HepG2 (cell line): ENCODE data around the gene ZCCHC24. TPM values are rescaled to one million over a fixed set of nuclear protein-coding genes. Genes with fewer than 3 reads are reported as not detected.

Source experiments
- DPF2 ChIP-seq: sonication (generic); formaldehyde crosslinking; IDR thresholded peaks from 2 replicates; pipeline ENCODE4 v1.4.0; 2020; ENCODE audit warnings: mild to moderate bottlenecking, low read depth, missing genetic modification reagents, borderline replicate concordance
- GABPB1 ChIP-seq: IDR thresholded peaks from 2 replicates; pipeline ENCODE4 v1.6.1; 2016; ENCODE audit warnings: mild to moderate bottlenecking, missing genetic modification reagents, moderate library complexity, missing compliant biosample characterization
- MATR3 ChIP-seq: sonication (generic); formaldehyde crosslinking; IDR thresholded peaks from 2 replicates; pipeline ENCODE4 v1.4.0; 2020; ENCODE audit warnings: missing genetic modification reagents
- SAFB2 ChIP-seq: sonication (generic); formaldehyde crosslinking; IDR thresholded peaks from 2 replicates; pipeline ENCODE4 v1.5.1; 2020; ENCODE audit warnings: missing genetic modification reagents, low read depth, mild to moderate bottlenecking, borderline replicate concordance
- SAP130 ChIP-seq: IDR thresholded peaks from 2 replicates; pipeline ENCODE4 v1.6.1; 2016; ENCODE audit warnings: low read depth
- SATB2 ChIP-seq: sonication (generic); formaldehyde crosslinking; IDR thresholded peaks from 2 replicates; pipeline ENCODE4 v1.5.0; 2020; ENCODE audit warnings: missing genetic modification reagents
- SP5 ChIP-seq: IDR thresholded peaks from 2 replicates; pipeline ENCODE4 v1.6.1; 2016; ENCODE audit warnings: low read depth, borderline replicate concordance
- YEATS4 ChIP-seq: sonication (generic); formaldehyde crosslinking; IDR thresholded peaks from 2 replicates; pipeline ENCODE4 v1.4.0; 2020; ENCODE audit warnings: missing genetic modification reagents, borderline replicate concordance
- ZNF687 ChIP-seq: sonication (generic); formaldehyde crosslinking; IDR thresholded peaks from 2 replicates; pipeline ENCODE4 v1.5.1; 2020; ENCODE audit warnings: mild to moderate bottlenecking, missing genetic modification reagents, moderate library complexity
- ZNF749 ChIP-seq: sonication (generic); formaldehyde crosslinking; IDR thresholded peaks from 2 replicates; pipeline ENCODE4 v1.8.0; 2022; ENCODE audit warnings: mild to moderate bottlenecking, missing genetic modification reagents, moderate library complexity, borderline replicate concordance
- polyA plus RNA-seq, 8 experiments: library from polyadenylated mRNA; depleted of rRNA in 3 of 8; stranded (reverse) in 7 of 8; unstranded in 1 of 8; fragments of >200 nt; fragmentation: Illumina TruSeq in 4 of 8; extraction: Trizol in 4 of 8; gene quantifications; 2 replicates each; pipeline versions ENCODE4 v1.2.1 to v1.2.3, GENCODE V29; 2011 to 2016; ENCODE audit warnings: low read depth in 4 of 8, missing spikeins in 1 of 8, mixed read lengths in 1 of 8; ENCODE audit not compliant: insufficient read depth in 1 of 8
- total RNA-seq, 5 experiments: library from RNA; depleted of rRNA; stranded (reverse); fragments of >200 nt; fragmentation: Illumina TruSeq; extraction: Trizol; gene quantifications; 2 replicates each; pipeline ENCODE4 v1.2.3, GENCODE V29; 2016; ENCODE audit warnings: low read depth in 1 of 5

ZCCHC24 gene
- total and polyA plus RNA-seq, 2 of the 13 experiments (the other 11 are each of a cell fraction or from before 2014, with no cell fraction given), result 3.1 to 7.9 TPM

GRCh38 chr10:79444199-79445119 is 965 bp downstream of the ZCCHC24 start (continued):
- TF ChIP-seq ZNF687 (peak; percentile 55), SATB2 (CRISPR knock-in tag) (no peak), GABPB1 (CRISPR knock-in tag) (0 out of 2 replicates have a peak, but pooled peaks have one; percentile 35), SP5 (CRISPR knock-in tag) (0 out of 2 replicates have a peak, but pooled peaks have one; percentile 54), MATR3 (no peak), SAFB2 (no peak), YEATS4 (CRISPR knock-in tag) (0 out of 2 replicates have a peak, but pooled peaks have one; percentile 15), ZNF749 (CRISPR knock-in tag) (no peak), SAP130 (CRISPR knock-in tag) (peak; percentile 38; the same call in 1 of the 2 replicates), DPF2 (CRISPR knock-in tag) (0 out of 2 replicates have a peak, but pooled peaks have one; percentile 11)
- TF ChIP-seq, all 625 proteins: peak for 20
